GM10248 (cell line): ENCODE results near the gene F13A1.

ENCODE experiments used
- CTCF ChIA-PET: fragments of 300-600 bp; sonication (Branson Sonifier 250); formaldehyde crosslinking; extraction: SDS; loops from one replicate; lab custom pipeline; 2021; ENCODE audit warnings: antibody characterized with exemption; lab: Yijun Ruan, JAX
- POLR2A ChIA-PET: fragments of 350-650 bp; sonication (Branson Sonifier 250); formaldehyde crosslinking; extraction: SDS; loops from one replicate; lab custom pipeline; 2020; ENCODE audit warnings: antibody characterized with exemption; lab: Yijun Ruan, JAX
- DNase-seq: peaks from one replicate; pipeline ENCODE4 v3.0.0; 2012; ENCODE audit errors: extremely low spot score
- CTCF ChIP-seq: IDR thresholded peaks from 2 replicates; pipeline ENCODE4 v1.5.1; 2012; ENCODE audit warnings: mild to moderate bottlenecking, low read depth; ENCODE audit errors: extremely low read depth, missing control alignments, control extremely low read depth

F13A1 gene

GRCh38 chr6:6244624-6245023 lies 75.8 kb downstream of the F13A1 start:
- DNase-seq, result no peak
- no peak for TF ChIP-seq CTCF
- ChIA-PET CTCF (interaction anchor here (0.8 kb wide), 1 partner anchor 40 kb away, joined by 3 read pairs; no protein-coding TSS in a partner anchor), POLR2A (no interaction called here)

GRCh38 chr6:6243846-6244245 lies 76.6 kb downstream of the F13A1 start:
- DNase-seq, result no peak
- no peak for TF ChIP-seq CTCF
- ChIA-PET POLR2A (no interaction called here), CTCF (interaction anchor here (0.8 kb wide), 1 partner anchor 41 kb away, joined by 3 read pairs; no protein-coding TSS in a partner anchor)

GRCh38 chr6:6239598-6240581 lies 80.6 kb downstream of the F13A1 start:
- ChIA-PET POLR2A (no interaction called here), CTCF (interaction anchor here (1.2 to 1.3 kb wide), 2 partner anchors 10 to 11 kb away, joined by 3 to 5 read pairs; no protein-coding TSS in a partner anchor)
- no peak for TF ChIP-seq CTCF
- DNase-seq, result no peak

- CTCF ChIA-PET, result interaction anchor here (2.7 kb wide), 1 partner anchor 9 kb away, joined by 9 read pairs; no protein-coding TSS in a partner anchor
Observed at GRCh38 chr6:6236730-6237469, 83.6 kb downstream of the F13A1 start.

GRCh38 chr6:6235786-6236185 lies 84.7 kb downstream of the F13A1 start:
- ChIA-PET CTCF (no interaction called here), POLR2A (no interaction called here)
- no peak for DNase-seq
- TF ChIP-seq CTCF, result no peak

More at GRCh38 chr6:6236730-6237469, 83.6 kb downstream of the F13A1 start:
- no peak for DNase-seq
- TF ChIP-seq CTCF, result no peak
- POLR2A ChIA-PET, result no interaction called here

GRCh38 chr6:6234963-6235362 lies 85.5 kb downstream of the F13A1 start:
- TF ChIP-seq CTCF, result no peak
- POLR2A ChIA-PET, result no interaction called here
- CTCF ChIA-PET, result no interaction called here
- no peak for DNase-seq
